B cell (primary cell): ENCODE data around the gene METAP1D.

Experiments
- CTCF ChIP-seq: fragments of 200-600 bp; IDR thresholded peaks from one replicate; pipeline ENCODE4 v1.8.0; 2022; ENCODE audit warnings: antibody characterized with exemption, mild to moderate bottlenecking
- EZH2 ChIP-seq: IDR thresholded peaks from 2 replicates; pipeline ENCODE4 v1.6.1; 2012; ENCODE audit warnings: borderline replicate concordance, low read depth, mild to moderate bottlenecking, moderate library complexity, low read length; ENCODE audit not compliant: insufficient read depth, poor library complexity, severe bottlenecking

- TF ChIP-seq CTCF (no peak), EZH2 (peak; percentile 29)
Observed at GRCh38 chr2:172083628-172084394, 84.1 kb downstream of the METAP1D start.
